GM04503 (cell line): ENCODE measurements around the gene VTN.
"Not testable (repeated sequence)": the region's sequence is repeated elsewhere in the genome, so short reads cannot be mapped to it uniquely, and the experiment has no call there.

ENCODE experiments used
- DNase-seq: peaks from one replicate; pipeline ENCODE4 v3.0.0-alpha.2; 2012; ENCODE audit warnings: low read depth

The VTN gene

DNA sequence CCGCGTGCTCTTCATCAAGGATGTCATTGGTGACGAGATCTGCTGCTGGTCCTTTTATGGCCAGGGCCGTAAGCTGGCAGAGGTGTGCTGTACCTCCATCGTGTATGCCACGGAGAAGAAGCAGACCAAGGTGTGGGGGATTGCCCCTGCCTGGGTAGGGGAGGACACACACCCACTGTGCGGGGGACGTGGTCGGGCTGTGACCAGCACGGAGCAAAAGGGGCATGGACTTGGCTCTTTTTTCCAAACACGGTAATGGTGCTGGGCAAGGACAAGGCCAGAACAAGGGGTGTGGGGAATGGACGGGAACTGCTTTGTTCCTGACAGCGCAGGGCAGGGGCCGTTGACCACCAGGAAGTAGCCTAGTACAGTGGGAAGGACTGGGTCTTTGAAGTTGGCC is 27.8 kb downstream of the VTN start:
- DNase-seq = no peak

DNA sequence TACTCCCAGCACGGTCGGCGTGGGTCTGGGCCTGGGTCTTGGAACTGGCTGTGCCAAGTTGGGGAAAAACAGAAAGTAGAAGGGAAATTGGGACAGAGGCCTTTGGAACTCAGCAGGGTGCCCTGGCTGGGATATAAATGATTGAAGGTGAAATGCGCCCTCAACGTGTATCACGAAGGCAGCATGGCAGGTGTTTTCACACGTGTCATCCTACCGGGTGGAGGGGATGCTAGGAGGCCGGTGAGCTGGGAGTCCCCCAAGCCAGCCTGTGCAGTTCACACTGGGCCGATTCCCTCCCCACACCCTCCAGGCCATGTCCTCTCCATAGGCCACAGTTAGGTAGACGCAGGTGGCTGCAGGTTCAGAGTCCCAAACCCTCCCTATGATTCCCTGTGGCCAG is 28.6 kb downstream of the VTN start:
- DNase-seq = no peak

DNA sequence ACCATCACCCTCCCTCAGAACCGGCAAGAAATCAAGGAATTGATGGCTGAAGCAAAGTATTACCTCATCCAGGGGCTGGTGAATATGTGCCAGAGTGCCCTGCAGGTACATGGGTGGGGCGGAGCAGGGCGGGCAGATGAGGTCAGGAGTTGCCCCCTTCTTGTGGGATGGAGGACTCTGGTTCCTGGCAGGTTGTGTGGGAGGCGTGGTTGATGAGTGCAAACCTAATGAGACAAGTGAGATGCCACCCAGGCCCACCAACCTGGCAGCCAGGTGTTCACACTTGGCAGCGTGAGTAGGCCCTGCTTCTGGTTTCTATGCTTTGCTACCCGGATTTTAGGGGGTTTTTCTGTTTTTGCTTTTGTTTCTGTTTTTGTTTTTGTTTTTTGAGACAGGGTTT is 29.7 kb downstream of the VTN start:
- DNase-seq = no peak

DNA sequence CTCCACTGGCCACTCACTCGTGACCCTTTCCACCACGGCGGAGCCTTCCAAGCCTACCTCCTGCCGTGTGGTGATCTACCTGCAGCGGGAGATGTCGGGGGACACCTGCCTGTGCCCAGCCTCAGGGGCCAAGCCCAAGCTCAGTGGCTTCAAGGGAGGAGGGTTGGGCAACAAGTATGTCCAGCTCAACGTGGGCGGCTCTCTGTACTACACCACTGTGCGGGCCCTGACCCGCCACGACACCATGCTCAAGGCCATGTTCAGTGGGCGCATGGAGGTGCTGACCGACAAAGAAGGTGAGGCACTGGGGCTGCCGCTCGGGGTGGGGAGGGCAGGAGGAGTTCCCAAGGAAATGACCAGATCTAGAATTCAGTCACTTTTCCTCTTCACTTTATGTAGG is 30.7 kb downstream of the VTN start:
- DNase-seq = no peak

DNA sequence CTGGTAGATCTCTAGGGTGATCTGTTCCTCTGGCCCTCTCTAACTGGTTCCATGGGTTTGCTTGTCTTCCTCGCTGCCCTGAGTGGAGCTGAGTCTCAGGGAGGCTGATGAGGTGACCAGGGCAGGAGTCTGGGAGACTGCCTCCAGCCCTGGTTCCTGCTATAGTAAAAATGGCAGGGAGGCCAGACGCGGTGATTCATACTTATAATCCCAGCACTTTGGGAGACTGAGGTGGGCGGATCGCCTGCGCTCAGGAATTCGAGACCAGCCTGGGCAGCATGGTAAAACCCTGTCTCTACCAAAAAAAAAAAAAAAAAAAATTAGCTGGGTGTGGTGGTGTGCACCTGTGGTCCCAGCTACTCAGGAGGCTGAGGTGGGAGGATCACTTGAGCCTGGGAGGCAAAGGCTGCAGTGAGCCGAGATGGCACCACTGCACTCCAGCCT is 31.3 kb downstream of the VTN start:
- DNase-seq = not testable (repeated sequence)

DNA sequence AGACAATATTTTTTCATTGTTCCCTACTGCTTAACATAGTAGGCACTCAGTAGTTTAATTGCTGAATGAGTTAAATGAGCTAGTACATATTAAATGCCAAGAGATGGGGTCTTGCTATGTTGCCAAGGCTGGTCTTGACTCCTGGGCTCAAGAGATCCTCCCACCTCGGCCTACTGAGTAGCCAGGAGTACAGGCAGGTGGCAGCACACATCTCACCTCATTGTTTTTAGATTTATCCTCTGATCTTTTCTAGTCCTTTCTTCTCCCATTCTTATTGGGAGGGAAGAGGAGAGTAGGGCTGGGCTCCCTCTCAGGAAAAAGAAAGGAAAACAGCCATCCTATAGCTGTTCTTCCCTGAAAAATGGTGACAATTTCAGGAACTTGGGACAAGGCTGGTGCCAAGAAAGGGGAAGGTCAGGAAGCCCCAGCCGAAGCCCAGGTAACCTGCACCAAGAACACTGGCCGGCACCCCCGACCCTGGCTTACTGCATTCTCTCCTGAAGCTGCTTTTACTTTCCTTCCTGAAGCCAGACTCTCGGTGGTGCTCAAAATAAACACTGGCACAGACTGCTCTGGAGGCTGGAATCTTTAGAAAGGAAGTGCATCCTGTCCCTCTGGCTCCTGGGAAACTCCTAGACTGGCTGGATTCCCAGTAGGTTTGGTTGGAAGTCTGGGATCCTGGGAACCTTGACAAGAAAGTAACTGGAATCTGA is 31.9 kb downstream of the VTN start:
- peak; percentile 34 for DNase-seq

DNA sequence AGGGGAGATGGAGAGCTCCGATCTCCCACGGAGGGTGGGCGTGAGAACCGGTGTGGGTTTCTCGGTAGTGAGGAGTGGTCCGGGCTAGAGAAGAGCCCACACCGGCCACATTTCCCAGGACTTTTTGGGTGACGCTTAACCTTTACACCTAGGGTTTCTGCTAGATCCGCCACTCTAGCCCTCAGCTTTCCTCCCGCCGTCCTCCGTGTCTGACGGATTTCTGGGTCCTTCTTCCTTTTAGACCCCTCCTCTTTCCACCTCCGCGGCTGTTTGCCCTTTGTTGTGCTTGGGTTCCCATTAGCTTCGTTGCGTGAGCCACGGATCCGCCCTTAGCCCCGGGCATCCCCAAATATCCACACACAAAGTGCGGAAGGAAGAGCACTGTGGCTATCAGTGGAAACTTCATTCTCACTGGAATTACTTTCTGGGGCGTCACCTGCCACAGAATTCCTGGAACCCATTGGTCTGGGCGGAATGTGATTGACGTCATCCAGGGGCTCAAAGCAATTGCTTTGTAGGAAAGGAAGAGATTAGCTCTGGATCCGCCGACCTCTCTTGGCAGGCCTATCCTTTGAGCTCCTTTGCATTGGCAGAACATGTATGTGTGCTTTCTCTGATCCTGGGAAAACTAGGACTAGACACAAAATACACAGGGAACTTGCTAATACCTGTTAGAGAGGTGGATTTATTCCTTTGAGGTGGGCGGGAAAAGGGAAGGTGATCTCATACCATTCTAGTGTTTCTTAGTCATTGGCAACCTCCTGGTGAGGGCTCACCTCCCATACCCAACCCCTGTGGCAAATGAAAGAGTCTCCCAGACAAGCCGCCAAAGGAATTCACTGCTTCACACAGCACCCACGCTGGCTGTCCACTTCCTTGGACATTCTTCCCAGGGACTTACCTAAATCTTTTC is 33.9 kb downstream of the VTN start:
- peak; percentile 68 for DNase-seq

DNA sequence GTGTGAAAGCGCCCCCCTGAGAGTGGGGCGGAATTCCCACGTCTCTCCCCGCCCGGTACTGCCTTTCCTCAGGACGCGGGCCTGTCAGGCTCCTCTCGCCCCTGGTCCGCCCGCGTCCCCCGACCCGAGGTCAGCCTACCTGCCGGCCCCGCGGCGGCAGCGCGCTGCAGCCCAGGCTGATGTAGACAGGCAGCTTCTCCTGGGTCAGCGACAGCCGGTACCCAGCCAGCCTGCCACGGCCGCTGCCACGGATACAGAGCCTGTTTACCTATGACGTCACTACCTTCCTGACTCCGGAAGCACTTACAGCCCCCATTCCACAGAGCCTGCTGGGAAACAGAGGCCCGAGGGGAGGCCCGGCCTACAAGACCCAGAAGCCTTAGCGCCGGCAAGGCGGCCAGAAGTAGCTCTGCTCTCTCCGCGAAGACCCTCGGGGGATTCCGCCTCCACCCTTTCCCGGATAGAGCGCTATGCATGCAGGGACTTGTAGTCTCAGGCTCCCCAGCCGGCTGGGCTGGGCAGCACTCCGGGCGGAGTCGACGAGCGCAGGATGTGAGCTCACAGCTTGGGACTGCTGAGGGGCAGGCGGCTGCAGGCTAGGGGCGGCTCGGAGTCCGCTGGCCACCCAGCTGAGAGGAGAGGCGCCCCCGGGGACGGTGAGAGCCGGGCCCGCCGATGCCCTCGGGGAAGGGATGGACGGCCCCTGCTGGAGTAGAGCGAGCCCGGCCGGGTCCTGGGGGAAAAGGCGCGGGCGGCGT is 34.7 kb downstream of the VTN start, which contains the start of the genes IFT20 and TNFAIP1:
Gene IFT20, minus strand, starts transcription at position 272 of the 758 bp plus-strand sequence. CDS start 3,487 bp downstream, outside the sequence.
Gene TNFAIP1, plus strand, starts transcription at position 561 of the 758 bp plus-strand sequence. CDS start 3,761 bp downstream, outside the sequence.
- peak; percentile 98 for DNase-seq

DNA sequence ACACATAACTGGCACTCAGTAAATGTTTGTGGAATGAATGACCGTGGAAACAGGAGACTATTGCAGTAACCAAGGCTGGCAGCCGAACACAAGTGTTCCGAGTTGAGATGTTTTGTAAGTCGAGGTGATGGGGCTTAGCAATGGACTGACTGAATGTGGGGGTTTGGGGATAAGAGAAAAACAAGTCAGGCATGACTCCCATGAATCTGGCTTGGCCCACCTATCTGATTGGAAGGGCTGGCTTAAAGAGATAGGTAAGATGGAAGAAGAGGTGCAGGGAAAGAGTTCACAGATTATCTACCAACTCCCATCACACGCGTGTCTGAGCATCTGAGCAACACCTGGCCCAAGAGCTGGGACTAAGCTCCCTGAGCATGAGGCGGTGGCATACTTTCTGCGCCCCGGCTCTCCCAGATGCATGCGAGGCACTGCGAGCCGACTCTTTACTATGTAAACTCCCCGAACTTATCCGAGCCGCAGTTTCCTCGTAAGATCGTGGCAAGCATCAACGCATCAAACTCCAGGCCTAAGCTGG is 35.4 kb downstream of the VTN start:
- no peak for DNase-seq

DNA sequence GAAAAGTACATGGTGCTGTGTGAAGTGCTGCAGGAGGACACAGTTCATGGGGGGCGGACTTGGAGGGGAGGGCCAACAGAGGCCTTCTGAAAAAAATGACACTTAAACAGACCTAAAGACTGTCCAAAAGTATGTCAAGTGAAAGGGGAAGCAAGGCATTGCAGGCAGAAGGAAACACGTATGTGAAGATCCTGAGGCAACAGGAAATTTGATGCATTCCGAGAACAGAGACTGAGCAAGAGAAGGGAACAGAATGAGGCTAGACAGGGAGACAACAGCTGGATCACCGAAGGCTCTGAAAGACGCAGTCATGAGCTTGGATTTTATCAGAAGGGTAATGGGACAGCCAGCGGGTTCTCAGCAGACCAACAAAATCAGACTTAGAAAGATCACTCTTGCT is 35.9 kb downstream of the VTN start:
- DNase-seq = no peak

DNA sequence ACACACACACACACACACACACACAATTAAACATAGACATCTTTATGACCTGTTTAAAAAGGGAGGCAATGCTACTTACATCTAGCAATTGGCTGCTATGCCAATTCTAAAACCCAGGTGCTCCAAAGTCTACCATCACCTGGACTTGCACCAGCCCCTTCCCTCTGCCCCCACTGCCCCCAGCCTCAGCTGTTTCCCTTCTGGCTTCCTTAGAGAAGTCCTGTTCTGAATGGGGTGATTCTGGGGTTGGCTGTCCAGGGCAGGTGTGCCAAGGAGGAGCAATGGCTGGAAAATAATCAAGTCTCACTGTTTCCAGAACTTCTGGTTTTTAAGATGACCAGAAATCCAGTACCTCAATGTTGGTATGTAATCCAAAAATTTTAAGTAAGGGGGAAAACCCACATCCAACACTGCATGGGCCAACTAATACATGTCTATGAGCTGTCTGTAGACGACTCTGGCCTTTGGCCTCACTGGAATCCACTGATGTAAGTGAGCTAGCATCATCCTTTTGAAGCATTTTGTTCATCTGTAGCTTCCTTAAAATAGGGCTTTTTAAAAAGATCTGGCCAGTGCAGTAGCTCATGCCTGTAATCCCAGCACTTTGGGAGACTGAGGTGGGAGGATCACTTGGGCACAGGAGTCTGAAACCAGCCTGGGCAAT is 36.9 kb downstream of the VTN start:
- no peak for DNase-seq

DNA sequence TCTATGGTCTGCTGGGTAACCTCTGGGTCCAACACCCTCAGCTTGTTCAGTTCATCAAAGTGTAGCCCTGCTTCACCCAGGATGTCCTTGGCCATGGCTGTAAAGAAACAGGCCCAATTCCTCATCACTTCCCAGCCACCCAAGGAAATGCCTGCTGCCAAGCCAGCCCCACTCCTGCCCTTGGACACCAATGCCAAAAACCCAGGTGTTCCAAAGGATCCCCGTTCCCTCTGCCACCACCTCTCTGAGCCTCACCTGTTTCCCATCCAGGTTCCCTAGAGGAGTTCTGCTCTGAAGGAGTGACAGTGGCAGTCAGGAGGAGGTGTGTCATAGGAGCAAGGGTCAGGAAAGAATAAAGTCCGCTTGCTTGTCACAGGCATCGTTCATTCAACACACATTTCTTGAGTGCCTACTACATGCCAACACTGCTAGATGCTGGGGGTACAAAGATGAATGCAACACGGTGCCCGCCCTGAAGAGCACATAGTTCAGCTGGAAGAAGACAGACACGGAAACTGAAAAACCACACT is 38.2 kb downstream of the VTN start:
- no peak for DNase-seq

DNA sequence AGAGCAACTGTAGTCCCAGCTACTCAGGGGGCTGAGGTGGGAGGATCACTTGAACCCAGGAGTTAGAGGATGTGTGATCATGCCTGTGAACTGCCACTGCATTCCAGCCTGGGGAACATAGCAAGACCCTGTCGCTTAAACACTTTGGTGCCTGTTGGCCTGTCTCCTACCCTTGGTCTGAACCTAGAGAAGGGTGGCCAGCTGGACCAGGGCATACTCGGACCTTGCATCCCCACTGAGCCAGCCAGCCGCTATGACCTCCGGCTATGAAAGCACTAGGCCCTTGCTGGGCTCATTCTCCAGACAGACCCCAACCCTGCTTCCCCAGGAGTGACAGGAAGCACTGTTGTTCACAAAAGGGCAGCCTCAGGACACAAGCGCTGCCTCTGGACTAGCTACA is 39.4 kb downstream of the VTN start:
- DNase-seq = no peak

DNA sequence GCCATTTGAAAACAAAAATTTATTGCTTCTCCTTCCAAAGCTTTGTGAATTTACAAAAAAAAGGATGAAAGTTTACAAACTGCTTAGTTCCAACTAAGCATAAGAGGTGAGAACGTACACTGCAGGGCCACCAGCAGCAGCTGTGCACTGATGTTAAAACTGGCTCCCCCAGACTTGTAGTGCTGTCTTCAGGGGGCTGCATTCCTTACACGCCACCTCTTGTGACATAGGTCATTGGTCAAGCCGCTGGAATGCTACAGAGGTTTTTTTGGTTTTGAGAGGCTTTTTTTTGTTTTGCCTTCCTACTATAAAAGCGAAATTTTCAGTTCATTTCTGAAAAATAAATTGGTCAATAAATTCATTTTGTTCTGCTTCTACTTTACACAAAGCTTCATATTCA is 41.8 kb downstream of the VTN start:
- DNase-seq = no peak

DNA sequence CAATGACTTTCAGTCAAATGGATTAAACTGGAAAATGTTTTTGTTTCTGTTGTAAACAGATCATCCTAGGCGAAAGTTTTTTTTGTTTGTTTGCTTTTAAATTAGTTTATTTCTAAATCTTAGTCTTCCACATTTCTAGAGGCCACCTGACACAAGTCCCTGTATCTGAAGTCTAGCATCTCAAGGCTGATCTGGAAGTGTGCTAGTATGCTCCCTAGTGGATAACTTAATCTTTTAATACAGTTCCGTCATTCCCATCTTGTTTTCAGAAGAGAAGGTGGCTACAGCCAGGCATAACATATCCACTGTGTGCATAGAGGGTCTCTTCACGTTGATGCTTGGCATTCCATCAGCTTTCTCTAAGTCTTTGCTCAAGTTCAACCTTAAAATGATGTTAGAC is 42.4 kb downstream of the VTN start:
- DNase-seq = no peak

DNA sequence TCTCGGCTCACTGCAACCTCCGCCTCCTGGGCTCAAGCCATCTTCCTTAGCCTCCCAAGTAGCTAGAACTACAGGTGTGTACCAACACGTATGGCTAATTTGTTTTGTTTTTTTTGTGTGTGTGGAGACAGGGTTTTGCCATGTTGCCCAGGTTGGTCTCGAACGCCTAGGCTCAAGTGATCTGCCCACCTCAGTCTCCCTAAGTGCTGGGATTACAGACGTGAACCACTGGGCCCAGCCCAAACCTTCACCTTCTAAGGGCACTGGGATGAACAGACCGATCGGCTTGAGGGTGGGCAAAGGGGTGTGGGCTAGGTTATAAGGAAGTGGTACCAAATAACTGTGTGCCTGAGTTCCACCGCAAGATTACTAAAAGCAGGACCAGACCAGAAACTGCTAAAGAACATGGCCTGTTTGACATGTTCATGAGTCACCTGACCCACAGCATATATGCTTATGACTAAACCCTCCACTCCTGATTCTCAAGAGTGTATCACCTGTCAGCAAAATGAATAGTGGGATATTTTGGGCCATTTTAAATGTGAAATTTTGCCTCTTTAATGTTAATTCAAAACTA is 43.0 kb downstream of the VTN start:
- no peak for DNase-seq

DNA sequence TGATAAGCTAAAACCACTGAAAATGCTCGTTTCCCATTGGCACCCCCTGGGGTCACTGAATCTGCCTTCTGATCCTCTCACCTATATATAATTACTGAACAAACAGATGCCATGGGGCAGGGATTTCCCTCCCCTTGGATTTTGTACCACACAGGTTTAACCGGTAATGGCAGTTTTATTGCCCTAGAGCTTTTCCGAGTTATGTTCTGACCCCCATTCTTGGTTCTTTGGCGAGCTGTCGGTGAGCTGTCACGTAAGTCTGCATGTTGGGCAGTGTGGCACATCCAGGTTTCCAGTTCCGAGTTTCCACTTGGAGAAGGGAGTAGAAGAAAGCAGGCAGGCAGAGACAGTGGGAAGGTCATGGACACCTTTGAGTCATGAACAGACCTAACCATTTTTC is 44.0 kb downstream of the VTN start:
- DNase-seq = no peak

DNA sequence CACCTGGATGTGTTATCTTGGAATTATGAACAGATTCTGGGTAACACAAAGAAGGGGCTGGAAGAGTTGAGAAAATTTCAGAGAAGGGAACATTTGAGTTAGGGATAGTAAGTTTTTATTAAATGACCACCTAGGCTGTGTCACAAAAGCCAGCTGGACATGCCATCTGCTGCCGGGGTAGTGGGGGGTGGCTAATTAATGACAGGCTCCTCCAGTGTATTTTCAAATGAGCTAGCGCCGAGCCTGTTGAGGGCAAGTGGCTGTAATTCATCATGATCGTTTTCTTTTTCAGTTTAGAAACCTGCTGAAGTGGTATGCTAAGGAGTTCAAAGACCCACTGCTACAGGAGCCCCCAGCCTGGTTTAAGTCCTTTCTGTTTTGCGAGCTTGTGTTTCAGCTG is 44.9 kb downstream of the VTN start:
- DNase-seq = no peak

DNA sequence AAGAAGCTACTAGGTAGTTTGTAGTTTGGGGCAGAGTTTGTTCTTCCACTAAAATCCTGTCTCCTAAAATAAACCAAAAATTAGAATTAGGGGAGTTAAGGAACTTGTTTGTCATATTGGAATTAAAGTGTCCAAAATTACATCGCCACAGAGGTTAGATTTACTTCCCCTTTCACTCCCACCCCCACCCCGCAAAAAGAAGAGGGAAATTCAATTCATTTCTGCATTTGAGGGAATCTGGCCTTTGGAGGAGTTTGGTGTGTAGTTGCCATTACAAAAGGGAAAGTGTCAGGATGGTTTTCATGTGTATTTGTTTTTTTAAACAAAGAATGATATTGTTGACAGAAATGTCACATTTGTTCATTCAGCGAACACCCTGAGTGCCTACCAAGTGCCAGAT is 45.3 kb downstream of the VTN start:
- no peak for DNase-seq

DNA sequence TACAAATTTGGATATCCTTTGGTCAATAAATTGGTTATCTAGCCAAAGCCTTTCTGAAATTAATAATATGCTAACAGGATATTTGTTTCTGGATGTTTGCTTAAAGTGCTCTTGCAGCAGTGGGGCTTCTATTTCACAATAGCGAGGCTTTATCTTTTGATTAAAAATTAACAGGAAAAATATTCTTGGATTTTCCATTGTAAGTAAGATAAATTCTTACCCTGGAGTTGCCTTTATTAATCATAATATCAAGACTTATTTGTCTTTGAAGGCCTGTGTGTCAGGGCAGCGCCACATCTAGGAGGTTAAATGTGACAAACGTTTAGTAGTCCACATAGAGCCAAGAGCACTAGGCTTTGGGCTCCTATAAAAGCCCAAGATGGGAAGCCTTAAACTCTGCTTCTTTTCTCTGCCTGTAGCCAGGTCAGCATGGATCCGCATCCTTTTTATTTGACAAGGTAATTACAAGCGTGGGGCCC is 45.8 kb downstream of the VTN start:
- DNase-seq = no peak
